K562 (cell line): ENCODE measurements around the gene MGAT5. TPM values are rescaled to one million over a fixed set of nuclear protein-coding genes. Genes with fewer than 3 reads are reported as not detected.
A peak's percentile ranks its signal among the peaks of the same experiment; 100 is the strongest.

Experiments used
- ATAC-seq: fragments of 200-7000 bp; cut with Tn5 transposase; 3 replicates; pipeline ENCODE4 v1.9.1; 2020; ENCODE audit warnings: moderate library complexity
- BruUV-seq: library from RNA; stranded (reverse); fragments of 400-500 nt; replicated peaks from 2 replicates; lab custom pipeline; 2021; lab: Mats Ljungman, UMichigan
- CTCF ChIA-PET: fragments of 300-600 bp; formaldehyde crosslinking; extraction: SDS; loops from one replicate; lab custom pipeline; 2021; ENCODE audit warnings: low intra/inter-chr PET ratio; lab: Yijun Ruan, JAX
- POLR2A ChIA-PET: fragments of 300-600, 350-650 bp; sonication (Branson Sonifier 250); formaldehyde crosslinking; extraction: SDS; loops from one replicate; lab custom pipeline; 2021; ENCODE audit warnings: antibody characterized with exemption, inconsistent platforms; lab: Yijun Ruan, JAX
- DNase-seq, 4 experiments: peaks; one replicate each; pipeline versions ENCODE4 v3.0.0 to v3.0.0-alpha.2; 2011 to 2018; ENCODE audit warnings: low spot score in 3 of 4, mixed read lengths in 3 of 4; ENCODE audit errors: extremely low read depth in 1 of 4
- FAIRE-seq: peaks from 2 replicates; lab custom pipeline; 2011; peaks lifted over from hg19 to GRCh38; lab: Jason Lieb, UNC
- H2AFZ ChIP-seq: 2 replicates; pipeline ENCODE4 v1.6.0; 2011; ENCODE audit warnings: low read depth, low read length, control low read depth, inconsistent platforms
- H3K27ac ChIP-seq: fragments of 200-600 bp; 3 replicates; pipeline ENCODE4 v1.8.0; 2011; ENCODE audit warnings: low read depth, mild to moderate bottlenecking, control low read depth, inconsistent platforms, low read length, moderate library complexity, mixed read lengths; ENCODE audit errors: extremely low read depth
- H3K27me3 ChIP-seq, 2 experiments: fragments of 300-600 bp in 1 of 2; 2 replicates in 1 of 2; 3 replicates in 1 of 2; pipeline versions ENCODE4 v1.6.0 to v1.8.0; 2011; ENCODE audit warnings: inconsistent platforms in 2 of 2, low read length in 2 of 2, mild to moderate bottlenecking in 1 of 2, mixed read lengths in 1 of 2, moderate library complexity in 1 of 2; ENCODE audit not compliant: control insufficient read depth in 2 of 2, insufficient read depth in 2 of 2
- H3K36me3 ChIP-seq: fragments of 300-600 bp; 3 replicates; pipeline ENCODE4 v1.8.0; 2011; ENCODE audit warnings: mild to moderate bottlenecking, low read length, inconsistent platforms; ENCODE audit not compliant: control insufficient read depth, insufficient read depth
- H3K4me1 ChIP-seq, 2 experiments: fragments of 200-600 bp in 1 of 2; replicated peaks in 1 of 2; 2 replicates in 1 of 2; 3 replicates in 1 of 2; pipeline versions ENCODE4 v1.5.1 to v1.8.0; 2011; ENCODE audit warnings: inconsistent platforms in 2 of 2, low read length in 2 of 2, mild to moderate bottlenecking in 1 of 2, mixed read lengths in 1 of 2, moderate library complexity in 1 of 2; ENCODE audit not compliant: control insufficient read depth in 2 of 2, insufficient read depth in 2 of 2
- H3K4me2 ChIP-seq: 2 replicates; pipeline ENCODE4 v1.6.1; 2011; ENCODE audit warnings: low read length, control low read depth, inconsistent platforms, mixed read lengths; ENCODE audit not compliant: insufficient read depth
- H3K4me3 ChIP-seq: fragments of 200-600 bp; sonication (generic), shearing (Covaris generic); 2 replicates; pipeline ENCODE4 v1.5.1; 2016; ENCODE audit warnings: control low read depth, inconsistent platforms
- H3K79me2 ChIP-seq: fragments of 200-600 bp; 3 replicates; pipeline ENCODE4 v1.8.0; 2011; ENCODE audit warnings: low read length, inconsistent platforms; ENCODE audit not compliant: control insufficient read depth, insufficient read depth
- H3K9ac ChIP-seq, 2 experiments: 2 replicates each; pipeline versions ENCODE4 v1.6.0 to v1.6.1; 2011; ENCODE audit warnings: low read depth in 2 of 2, low read length in 2 of 2, control low read depth in 1 of 2, inconsistent platforms in 1 of 2, mild to moderate bottlenecking in 1 of 2, mixed read lengths in 1 of 2; ENCODE audit not compliant: insufficient read depth in 1 of 2
- H3K9me1 ChIP-seq: one replicate; pipeline ENCODE4 v1.6.0; 2011; ENCODE audit warnings: inconsistent platforms, mild to moderate bottlenecking, low read length, moderate library complexity; ENCODE audit not compliant: control insufficient read depth, insufficient read depth
- H3K9me3 ChIP-seq: replicated peaks from 2 replicates; pipeline ENCODE4 v1.5.1; 2011; ENCODE audit warnings: low read depth, low read length, inconsistent platforms; ENCODE audit not compliant: control insufficient read depth, insufficient read depth
- H4K20me1 ChIP-seq: replicated peaks from 2 replicates; pipeline ENCODE4 v1.6.1; 2011; ENCODE audit warnings: low read length, inconsistent platforms, mixed read lengths; ENCODE audit not compliant: control insufficient read depth, insufficient read depth
- HNRNPL ChIP-seq: fragments of 200-400 bp; formaldehyde crosslinking; IDR thresholded peaks from 2 replicates; pipeline ENCODE4 v1.6.1; 2017; ENCODE audit warnings: low read depth, mild to moderate bottlenecking, low read length
- KDM5B ChIP-seq: fragments of 200-600 bp; sonication (generic); IDR thresholded peaks from 2 replicates; pipeline ENCODE4 v1.6.1; 2012; ENCODE audit warnings: low read depth, mild to moderate bottlenecking, moderate library complexity, low read length, control low read depth, inconsistent platforms; ENCODE audit not compliant: insufficient replicate concordance
- MYBL2 ChIP-seq, 2 experiments: fragments of 450-650 bp in 1 of 2; sonication (generic) in 1 of 2; formaldehyde crosslinking in 1 of 2; IDR thresholded peaks; 2 replicates each; pipeline versions ENCODE4 v1.6.1 to v1.8.1; 2017 to 2022; ENCODE audit warnings: borderline replicate concordance in 1 of 2, inconsistent platforms in 1 of 2, low read depth in 1 of 2, mild to moderate bottlenecking in 1 of 2, missing genetic modification reagents in 1 of 2, moderate library complexity in 1 of 2
- NEUROD1 ChIP-seq: fragments of 150-350 bp; IDR thresholded peaks from 2 replicates; pipeline ENCODE4 v1.6.1; 2014; ENCODE audit warnings: borderline replicate concordance, low read length, low read depth; ENCODE audit not compliant: partially characterized antibody
- TCF7L2 ChIP-seq: fragments of 150-350 bp; IDR thresholded peaks from 2 replicates; pipeline ENCODE4 v1.6.1; 2016; ENCODE audit warnings: low read depth, mild to moderate bottlenecking, low read length, moderate library complexity
- ZKSCAN1 ChIP-seq: fragments of 150-350 bp; IDR thresholded peaks from 2 replicates; pipeline ENCODE4 v1.6.1; 2016; ENCODE audit warnings: low read depth, low read length
- ZKSCAN3 ChIP-seq: fragments of 250-450 bp; sonication (Bioruptor Pico); IDR thresholded peaks from 2 replicates; pipeline ENCODE4 v1.4.0; 2020
- WGBS: fragments of 100-300 bp; shearing (Covaris generic); methylation state at CpG from one replicate; pipeline ENCODE4 v1.1.6; 2016; ENCODE audit warnings: low coverage, mixed read lengths; ENCODE audit not compliant: insufficient coverage; ENCODE audit errors: missing lambda C conversion rate; 5-methylcytosine and 5-hydroxymethylcytosine counted together
- in situ Hi-C: fragments of 300-500 bp; cut with MboI; formaldehyde crosslinking; loops from 4 replicates; pipeline ENCODE4 v1.15.0; 2018; ENCODE audit warnings: inconsistent platforms, mixed read lengths
- intact Hi-C: fragments of 100-400 bp; cut with micrococcal nuclease; formaldehyde crosslinking; loops from 2 replicates; pipeline ENCODE4 v1.14.2; 2022
- polyA plus RNA-seq, 8 experiments: library from polyadenylated mRNA; depleted of rRNA in 4 of 8; stranded (reverse) in 5 of 8; unstranded in 3 of 8; fragments of >200 nt; fragmentation: Nextera tagmentation in 2 of 8; fragmentation: Illumina TruSeq in 1 of 8; extraction: Ambion mirVana in 2 of 8; extraction: Trizol in 1 of 8; gene quantifications; 2 replicates each; pipeline versions ENCODE4 v1.2.1 to v1.2.3, GENCODE V29; 2011 to 2014; ENCODE audit warnings: inconsistent platforms in 1 of 8, missing spikeins in 1 of 8
- total RNA-seq, 7 experiments: library from RNA; depleted of rRNA in 6 of 7; stranded (reverse); fragments of >200 nt in 6 of 7; fragmentation: Illumina TruSeq in 2 of 7; extraction: Trizol in 2 of 7; gene quantifications; 2 replicates each; pipeline versions ENCODE4 v1.2.1 to v1.2.3, GENCODE V29; 2011 to 2021; ENCODE audit warnings: low replicate concordance in 1 of 7
- TF ChIP-seq, protein P1 (sequence below): fragments of 250-450 bp; sonication (Bioruptor Pico); IDR thresholded peaks from 2 replicates; pipeline ENCODE4 v1.4.0; 2020; ENCODE audit warnings: mild to moderate bottlenecking
- TF ChIP-seq, protein P2 (sequence below): fragments of 450-650 bp; conservative IDR thresholded peaks from 2 replicates; pipeline ENCODE4 v1.6.1; 2016; ENCODE audit warnings: missing genetic modification characterization, low read depth, mild to moderate bottlenecking, control low read depth, missing compliant biosample characterization

Gene MGAT5
- total and polyA plus RNA-seq, 9 of the 15 experiments (the other 6 are each of a cell fraction or from before 2014, with no cell fraction given): 1.6 to 18.6 (median 11.1) TPM

DNA sequence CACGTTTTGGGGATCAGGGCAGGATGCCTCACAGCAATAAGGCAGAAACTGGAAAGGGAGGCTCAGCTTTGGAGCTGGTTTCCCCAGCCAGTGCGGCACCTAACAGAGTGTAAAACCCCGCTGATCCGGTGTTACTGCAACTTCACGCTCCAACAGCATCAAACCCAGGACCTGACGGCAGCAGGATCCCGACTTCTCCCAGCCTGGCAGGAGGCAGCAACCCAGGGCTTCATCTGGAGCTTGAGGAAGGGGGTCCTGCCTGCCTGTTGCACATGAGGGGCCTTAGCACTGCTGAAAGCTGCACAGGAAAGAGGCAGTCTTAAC, 209.8 kb downstream of the MGAT5 start:
- POLR2A ChIA-PET: no interaction called here
- WGBS: 0% methylated on average over 6 of the region's 7 CpGs
- intact Hi-C loops: no loop called here

DNA sequence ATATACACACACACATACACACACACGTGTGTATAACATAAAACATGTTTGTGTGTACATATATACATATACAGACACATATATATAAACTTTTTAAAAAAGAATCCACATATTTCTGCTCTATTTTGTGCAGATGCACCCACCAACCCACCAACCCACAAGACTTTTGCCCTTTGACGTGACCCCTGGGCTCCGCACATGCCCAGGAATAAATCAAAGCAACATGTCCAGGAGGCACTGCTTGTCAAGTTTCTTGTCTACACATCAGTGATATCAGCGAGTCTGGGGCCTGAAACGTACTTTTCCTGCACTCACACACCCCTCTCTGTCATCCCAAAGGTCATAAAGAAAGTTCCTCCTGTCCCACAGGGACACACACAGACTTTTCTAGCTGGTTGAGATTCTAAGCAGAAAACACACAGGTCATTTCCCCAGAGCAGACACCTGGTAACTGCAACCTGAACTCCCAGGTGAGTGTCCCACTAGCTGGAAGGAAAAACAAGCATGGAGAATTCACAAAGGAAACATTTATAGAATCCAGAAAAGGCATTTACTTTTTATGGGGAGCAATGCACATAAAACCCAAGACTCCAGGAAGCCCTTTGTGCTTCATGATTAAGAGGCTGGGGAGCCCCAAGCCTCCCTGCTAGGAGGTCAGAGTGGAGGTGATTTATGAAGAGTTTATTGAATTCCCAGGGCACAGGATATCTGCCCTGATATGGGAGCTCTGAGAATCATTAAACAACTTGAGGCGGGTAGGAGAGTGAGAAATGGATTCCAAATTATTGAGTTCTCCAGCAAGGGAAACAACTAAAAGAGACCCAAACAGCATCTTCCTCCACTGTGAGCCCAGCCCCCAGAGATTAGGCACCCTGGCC, 211.6 kb downstream of the MGAT5 start:
- Histone ChIP-seq H3K27me3 (peaks cover 17 to 73% of the 10 kb centered on the region in 2 experiments), H3K4me1 (no peaks in the 10 kb centered on the region), H3K9me1 (no peaks in the 10 kb centered on the region), H4K20me1 (peaks cover 8% of the 10 kb centered on the region; the same call in 1 of the 2 replicates), H3K4me2 (no peak overlapping the region), H3K9me3 (no peaks in the 10 kb centered on the region), H3K79me2 (no peaks in the 10 kb centered on the region), H3K27ac (no peak overlapping the region), H3K36me3 (no peaks in the 10 kb centered on the region), H3K9ac (no peak overlapping the region), H2AFZ (no peak overlapping the region), H3K4me3 (no peak overlapping the region)
- 0% methylated on average over 6 of the region's 6 CpGs for whole genome bisulfite sequencing
- FAIRE-seq: no peak
- no peak for DNase-seq
- POLR2A ChIA-PET: interaction anchor here (0.6 kb wide), 1 partner anchor 27 kb away, joined by 4 read pairs; no protein-coding TSS in a partner anchor
- intact Hi-C loops (loop anchor here (2.0 kb wide), 1 partner anchor 313 kb away; no protein-coding TSS in a partner anchor), in situ Hi-C loops (no loop called here)
- ATAC-seq: no peak
- no TSS peak for BruUV-seq
- CTCF ChIA-PET: interaction anchor here (0.5 to 1.2 kb wide), 2 partner anchors 239 to 1135 kb away, joined by 3 to 4 read pairs; no protein-coding TSS in a partner anchor
- no peak for TF ChIP-seq KDM5B
- TF ChIP-seq, protein P1, sequence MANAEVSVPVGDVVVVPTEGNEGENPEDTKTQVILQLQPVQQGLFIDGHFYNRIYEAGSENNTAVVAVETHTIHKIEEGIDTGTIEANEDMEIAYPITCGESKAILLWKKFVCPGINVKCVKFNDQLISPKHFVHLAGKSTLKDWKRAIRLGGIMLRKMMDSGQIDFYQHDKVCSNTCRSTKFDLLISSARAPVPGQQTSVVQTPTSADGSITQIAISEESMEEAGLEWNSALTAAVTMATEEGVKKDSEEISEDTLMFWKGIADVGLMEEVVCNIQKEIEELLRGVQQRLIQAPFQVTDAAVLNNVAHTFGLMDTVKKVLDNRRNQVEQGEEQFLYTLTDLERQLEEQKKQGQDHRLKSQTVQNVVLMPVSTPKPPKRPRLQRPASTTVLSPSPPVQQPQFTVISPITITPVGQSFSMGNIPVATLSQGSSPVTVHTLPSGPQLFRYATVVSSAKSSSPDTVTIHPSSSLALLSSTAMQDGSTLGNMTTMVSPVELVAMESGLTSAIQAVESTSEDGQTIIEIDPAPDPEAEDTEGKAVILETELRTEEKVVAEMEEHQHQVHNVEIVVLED (CRISPR knock-in tag): no peak
- no peak for TF ChIP-seq ZKSCAN3 (CRISPR knock-in tag)
- no peak for TF ChIP-seq NEUROD1
- TF ChIP-seq TCF7L2: no peak
- no peak for TF ChIP-seq ZKSCAN1
- TF ChIP-seq, protein P2, sequence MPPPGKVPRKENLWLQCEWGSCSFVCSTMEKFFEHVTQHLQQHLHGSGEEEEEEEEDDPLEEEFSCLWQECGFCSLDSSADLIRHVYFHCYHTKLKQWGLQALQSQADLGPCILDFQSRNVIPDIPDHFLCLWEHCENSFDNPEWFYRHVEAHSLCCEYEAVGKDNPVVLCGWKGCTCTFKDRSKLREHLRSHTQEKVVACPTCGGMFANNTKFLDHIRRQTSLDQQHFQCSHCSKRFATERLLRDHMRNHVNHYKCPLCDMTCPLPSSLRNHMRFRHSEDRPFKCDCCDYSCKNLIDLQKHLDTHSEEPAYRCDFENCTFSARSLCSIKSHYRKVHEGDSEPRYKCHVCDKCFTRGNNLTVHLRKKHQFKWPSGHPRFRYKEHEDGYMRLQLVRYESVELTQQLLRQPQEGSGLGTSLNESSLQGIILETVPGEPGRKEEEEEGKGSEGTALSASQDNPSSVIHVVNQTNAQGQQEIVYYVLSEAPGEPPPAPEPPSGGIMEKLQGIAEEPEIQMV (tag): no peak
- no peak for TF ChIP-seq HNRNPL
- no peak for TF ChIP-seq MYBL2 (IDR thresholded peaks at IDR 0.05; ENCODE audit: low read depth)
- TF ChIP-seq MYBL2 (CRISPR knock-in tag; IDR thresholded peaks at IDR 0.05; ENCODE audit: borderline replicate concordance): no peak

More for the DNA sequence above, 209.8 kb downstream of the MGAT5 start:
- H3K79me2 ChIP-seq: no peaks in the 10 kb centered on the region
- DNase-seq (no peak), ATAC-seq (no peak), FAIRE-seq (no peak)
- H3K9ac ChIP-seq: 0 out of 4 replicates have a peak overlapping the region, but pooled peaks of 1 of the 2 experiments have one; percentile 35
- CTCF ChIA-PET: no interaction called here
- H3K9me3 ChIP-seq: no peaks in the 10 kb centered on the region
- no peak overlapping the region for H3K4me2 ChIP-seq
- H3K27me3 ChIP-seq: peaks cover 9 to 74% of the 10 kb centered on the region in 2 experiments
- no peak overlapping the region for H3K27ac ChIP-seq
- no peaks in the 10 kb centered on the region for H3K36me3 ChIP-seq
- peaks cover 10% of the 10 kb centered on the region; the same call in 1 of the 2 replicates for H4K20me1 ChIP-seq
- no peaks in the 10 kb centered on the region for H3K4me1 ChIP-seq
- H2AFZ ChIP-seq: no peak overlapping the region
- in situ Hi-C loops: loop anchor here (5.0 kb wide), 1 partner anchor 439 kb away; no protein-coding TSS in a partner anchor
- no peaks in the 10 kb centered on the region for H3K9me1 ChIP-seq
- TF ChIP-seq HNRNPL: no peak
- TF ChIP-seq, all 486 proteins: peak for 0
- H3K4me3 ChIP-seq: no peak overlapping the region
- BruUV-seq: no TSS peak
